NCI-H2196 (cell line): ENCODE measurements around the gene FAF2.

Experiments used
- DNase-seq: peaks from one replicate; lab custom pipeline; 2025; ENCODE audit not compliant: unreplicated experiment; lab: John Stamatoyannopoulos, UW

FAF2 gene

GRCh38 chr5:176529741-176530141 lies 81.6 kb downstream of the FAF2 start:
- DNase-seq = no peak

DNA sequence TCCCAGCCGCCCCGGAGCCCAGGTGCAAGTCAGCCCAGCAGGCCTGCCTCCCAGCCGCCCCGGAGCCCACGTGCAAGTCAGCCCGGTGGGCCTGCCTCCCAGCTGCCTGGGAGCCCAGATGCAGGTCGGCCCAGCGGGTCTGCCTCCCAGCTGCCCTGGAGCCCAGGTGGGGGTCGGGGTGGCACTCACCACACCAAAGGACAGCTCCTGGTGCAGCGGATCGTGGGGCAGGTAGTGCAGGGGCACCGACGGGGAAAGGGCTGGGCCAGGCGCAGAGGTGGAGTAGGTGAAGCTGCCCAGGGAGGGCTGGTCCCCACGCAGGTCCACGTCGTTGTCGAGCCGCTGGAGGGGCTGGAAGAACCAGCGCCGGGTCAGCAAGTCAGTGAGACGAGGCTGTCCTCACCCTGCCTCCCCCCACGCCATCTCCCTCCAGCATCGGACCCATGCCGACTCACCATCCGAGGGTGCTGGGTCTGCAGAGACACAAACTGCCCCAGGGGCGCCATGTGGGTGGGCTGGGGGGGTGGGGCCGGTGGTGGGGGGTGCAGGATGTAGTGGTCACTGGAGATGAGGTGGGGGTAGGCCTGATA lies 82.3 kb downstream of the FAF2 start:
- DNase-seq = no peak

GRCh38 chr5:176530983-176531901 lies 83.1 kb downstream of the FAF2 start:
- peak; percentile 43 for DNase-seq

- DNase-seq = no peak
Measured at GRCh38 chr5:176531902-176532493, 83.8 kb downstream of the FAF2 start.

DNA sequence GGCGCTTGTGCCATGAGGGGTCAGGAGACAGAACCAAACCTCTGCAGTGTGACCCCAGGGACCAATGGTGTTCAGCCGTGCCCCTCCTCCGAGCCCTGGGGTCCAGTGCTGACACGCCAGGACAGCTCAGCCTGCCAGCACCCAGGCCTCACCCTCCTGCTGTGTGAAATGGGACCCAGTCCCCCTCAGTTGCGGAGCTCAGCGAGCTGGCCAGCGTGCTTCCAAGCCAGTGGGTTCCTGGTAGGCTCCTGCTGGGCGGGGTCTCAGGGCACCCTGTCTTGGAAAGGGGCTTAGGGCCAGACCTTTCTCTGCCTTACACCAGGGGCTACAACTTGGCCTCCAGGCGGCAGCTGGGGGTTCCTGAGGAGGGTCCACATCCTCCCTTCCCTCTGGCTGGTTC lies 84.6 kb downstream of the FAF2 start:
- no peak for DNase-seq

GRCh38 chr5:176533390-176533789 lies 85.2 kb downstream of the FAF2 start:
- no peak for DNase-seq

DNA sequence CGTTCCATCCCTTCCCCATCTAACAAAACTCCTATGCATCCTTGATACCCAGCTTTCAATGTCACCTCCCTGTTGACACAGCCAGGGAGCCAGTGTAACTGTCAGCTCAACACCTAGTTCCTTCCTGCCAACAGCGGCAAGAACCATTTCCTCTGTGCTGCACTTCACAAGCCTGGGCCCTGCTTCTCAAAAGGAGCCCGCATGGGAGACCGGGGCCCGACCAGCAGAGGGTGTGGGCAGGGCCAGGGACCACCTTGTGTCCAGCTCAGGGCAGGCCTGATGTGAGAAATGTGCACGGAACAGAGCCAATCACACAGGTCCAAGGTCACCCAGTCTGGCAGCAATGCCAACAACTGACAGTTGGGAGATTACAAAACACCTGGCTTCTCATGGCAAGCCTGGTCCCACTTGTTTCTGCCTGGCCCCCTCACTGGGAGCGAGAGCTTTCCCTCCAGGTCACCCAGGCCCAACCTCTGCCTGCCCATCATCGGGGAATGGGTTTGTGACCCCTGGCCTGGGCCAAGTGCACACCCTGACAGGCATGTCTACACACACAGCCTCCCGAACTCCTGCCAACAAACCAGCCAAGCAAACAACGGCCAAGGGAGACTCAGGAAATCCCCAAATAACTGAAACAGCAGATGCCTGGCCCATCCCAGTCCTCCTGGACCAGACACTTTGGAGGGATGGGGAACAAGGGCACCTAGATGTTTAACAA lies 85.9 kb downstream of the FAF2 start:
- DNase-seq = peak; percentile 42

DNA sequence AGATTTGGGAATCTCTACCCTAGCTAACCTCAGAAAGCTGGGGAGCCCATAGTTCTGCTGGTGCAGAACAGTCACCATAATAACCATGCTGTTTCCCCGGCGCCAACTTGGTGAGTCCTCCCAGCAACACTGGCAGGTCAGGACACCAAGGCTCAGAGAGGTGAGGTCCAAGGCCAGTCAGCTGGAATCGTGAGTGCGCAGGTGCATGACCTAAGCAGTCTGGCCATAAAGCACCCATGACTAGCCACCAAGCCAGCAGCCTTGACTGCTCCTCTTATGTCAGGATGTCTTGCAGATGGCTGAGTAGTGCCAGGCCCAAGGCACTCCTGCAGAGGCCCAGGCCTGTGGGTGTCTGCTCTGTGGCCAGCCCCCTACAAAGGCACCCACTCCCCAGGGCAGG lies 86.5 kb downstream of the FAF2 start:
- DNase-seq = peak; percentile 34

GRCh38 chr5:176535101-176535663 lies 87.0 kb downstream of the FAF2 start:
- no peak for DNase-seq

DNA sequence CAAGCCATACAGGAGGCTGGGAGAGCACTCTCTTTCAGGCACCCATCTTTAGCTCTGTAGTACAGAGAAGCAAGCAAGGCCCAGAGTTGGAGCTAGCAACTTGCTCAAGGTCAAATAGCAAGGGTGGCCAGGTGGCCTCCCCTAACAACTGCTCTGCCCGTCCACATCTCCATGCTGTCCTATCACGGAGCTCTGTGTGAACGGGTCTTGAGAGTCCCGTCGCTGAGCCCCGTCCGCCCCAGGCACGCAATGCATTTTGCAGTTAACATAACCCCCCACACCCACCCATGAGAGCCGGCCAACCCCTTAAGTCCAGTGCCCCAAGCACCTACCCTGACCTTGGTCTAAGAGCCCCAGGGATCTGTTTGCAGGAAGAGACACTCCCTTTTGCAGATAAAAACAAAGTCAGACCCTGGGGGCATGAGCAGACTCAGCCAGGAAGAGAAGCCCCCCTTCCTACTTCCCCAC lies 87.5 kb downstream of the FAF2 start:
- no peak for DNase-seq

- peak; percentile 71 for DNase-seq
Measured at GRCh38 chr5:176536132-176536901, 88.1 kb downstream of the FAF2 start.

DNA sequence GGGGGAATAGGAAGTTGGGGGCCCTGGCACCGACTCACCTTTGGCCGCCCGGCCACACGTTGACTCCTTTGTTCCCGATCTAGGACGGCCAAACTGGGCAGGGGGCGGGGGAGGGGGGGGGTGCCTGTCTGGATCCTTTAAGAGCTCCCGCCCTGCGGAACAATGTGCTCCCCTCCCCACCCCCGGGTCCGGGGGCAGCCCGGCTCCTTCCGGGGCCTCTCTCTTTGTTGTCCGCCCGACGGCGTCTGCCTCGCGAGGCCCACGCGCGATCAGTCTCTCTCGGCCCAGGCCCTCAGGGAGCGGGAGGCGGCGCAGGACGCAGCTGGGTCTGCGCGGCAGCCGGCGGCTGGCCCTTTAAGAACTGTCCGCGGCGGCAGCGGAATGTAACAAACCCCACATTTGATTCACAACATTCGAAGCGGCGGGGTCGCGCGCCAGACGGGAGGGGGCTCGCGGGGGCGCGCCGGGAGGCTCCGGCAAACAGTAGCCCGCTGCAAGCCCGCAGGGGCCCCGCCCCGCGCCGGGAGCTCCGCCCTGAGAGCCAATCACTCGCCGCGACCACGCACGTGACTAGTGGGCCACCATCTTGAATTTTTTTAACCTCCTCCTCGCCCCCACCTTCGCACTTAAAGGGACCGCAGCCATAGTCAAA lies 88.8 kb downstream of the FAF2 start, which contains the start of gene RNF44:
RNF44 (minus strand) TSS at position 501 of the 652 bp plus-strand sequence. CDS start 4,930 bp downstream, outside the sequence.
- DNase-seq = peak; percentile 97

DNA sequence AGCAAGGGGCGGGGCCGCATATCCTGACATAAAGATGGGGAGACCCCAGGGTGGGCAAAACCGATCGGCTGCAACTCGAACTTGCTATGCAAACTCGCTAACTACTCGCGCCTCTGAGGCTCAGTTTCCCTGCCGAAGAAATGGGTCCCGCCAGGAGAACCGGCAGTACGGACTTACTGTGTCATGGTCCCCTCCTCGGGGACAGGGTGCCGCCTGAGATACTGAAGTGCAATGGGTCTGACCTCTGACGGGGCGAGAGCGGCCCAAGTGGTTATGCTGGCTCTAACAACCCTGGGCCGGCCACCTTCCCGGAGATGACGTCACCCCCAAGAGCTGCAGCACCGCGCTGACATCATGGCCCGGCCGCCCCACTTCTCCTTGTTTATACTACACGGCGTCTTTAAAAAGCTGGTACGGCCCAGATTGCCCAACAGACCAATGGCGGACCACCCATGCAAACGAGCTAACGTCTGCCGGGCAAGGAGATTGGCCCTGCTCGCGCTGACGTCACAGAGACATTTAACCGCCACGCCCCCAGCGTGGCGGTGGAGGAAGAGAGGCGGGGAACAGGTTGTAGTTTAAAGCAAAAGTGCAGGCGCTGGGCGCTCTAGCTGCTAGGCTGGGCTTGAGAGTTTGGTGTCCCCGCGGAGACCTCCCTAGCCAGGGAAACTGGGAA lies 89.5 kb downstream of the FAF2 start:
- DNase-seq = peak; percentile 99

- DNase-seq = no peak
Measured at GRCh38 chr5:176538230-176538988, 90.2 kb downstream of the FAF2 start.

DNA sequence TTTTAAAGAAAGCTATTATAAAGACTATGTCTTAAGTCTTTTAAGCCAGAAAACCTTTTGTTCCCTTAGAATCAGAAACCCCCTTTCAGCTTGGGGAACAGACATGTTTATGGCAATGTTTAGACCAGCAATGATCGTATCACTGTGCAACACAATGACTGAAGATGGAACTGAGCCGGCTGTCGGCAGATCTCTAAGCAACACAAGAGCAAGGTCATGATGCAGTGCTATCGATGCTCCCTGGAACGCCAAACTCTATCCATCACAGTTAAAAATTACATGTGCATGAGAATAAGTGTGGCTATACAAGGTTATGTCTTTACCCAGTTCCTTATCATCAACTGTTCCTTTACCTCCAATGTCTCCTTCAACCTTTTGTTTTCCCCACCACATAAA lies 90.8 kb downstream of the FAF2 start:
- DNase-seq = peak; percentile 12

GRCh38 chr5:176540476-176540899 lies 92.3 kb downstream of the FAF2 start:
- DNase-seq = no peak

DNA sequence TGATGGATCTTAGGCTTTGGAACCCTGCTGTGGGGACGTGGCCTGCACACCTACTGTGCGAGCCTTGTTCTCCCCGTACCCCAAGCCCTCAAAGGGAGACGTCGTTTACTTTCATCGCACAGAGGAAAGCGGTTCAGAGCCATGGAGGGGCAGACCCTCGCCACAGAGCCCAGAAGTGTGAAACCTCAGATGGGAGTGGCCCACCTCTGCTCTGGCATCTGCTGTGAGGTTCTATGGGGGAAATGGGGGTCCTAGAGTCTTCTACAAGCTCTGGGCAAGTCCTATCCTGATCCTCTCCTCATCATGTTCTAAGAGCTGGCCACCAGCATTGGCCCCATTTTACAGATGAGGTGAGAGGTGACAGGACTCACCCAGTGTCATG lies 92.8 kb downstream of the FAF2 start:
- DNase-seq = no peak
